IPS DF 6.9 (cell line): ENCODE results near the gene DDC.

Experiments used
- DNase-seq: peaks from one replicate; pipeline ENCODE4 v3.0.0-alpha.2; 2013; ENCODE audit warnings: low read depth, low spot score
- H3K27ac ChIP-seq: one replicate; pipeline ENCODE4 v1.5.1; 2013; ENCODE audit warnings: low read length, control low read depth
- H3K27me3 ChIP-seq: 2 replicates; pipeline ENCODE4 v1.6.1; 2013; ENCODE audit warnings: mild to moderate bottlenecking, low read length; ENCODE audit not compliant: control insufficient read depth, insufficient read depth
- H3K36me3 ChIP-seq: 2 replicates; pipeline ENCODE4 v1.6.1; 2013; ENCODE audit warnings: low read length; ENCODE audit not compliant: control insufficient read depth, insufficient read depth
- H3K4me1 ChIP-seq: 2 replicates; pipeline ENCODE4 v1.6.1; 2013; ENCODE audit warnings: low read length; ENCODE audit not compliant: control insufficient read depth, insufficient read depth
- H3K4me3 ChIP-seq: 2 replicates; pipeline ENCODE4 v1.5.1; 2013; ENCODE audit warnings: mild to moderate bottlenecking, low read length
- H3K9me3 ChIP-seq: 2 replicates; pipeline ENCODE4 v1.6.1; 2013; ENCODE audit warnings: low read length, inconsistent platforms; ENCODE audit not compliant: control insufficient read depth, insufficient read depth
- WGBS: extraction: QIAGEN DNeasy Blood & Tissue Kit; methylation state at CpG from one replicate; pipeline ENCODE4 v1.1.7; 2013; ENCODE audit warnings: mixed read lengths, missing lambda C conversion rate; ENCODE audit not compliant: insufficient read length, insufficient coverage; 5-methylcytosine and 5-hydroxymethylcytosine counted together

Gene DDC

GRCh38 chr7:50491209-50491608, 74.0 kb downstream of the DDC start:
- H3K27ac ChIP-seq, result no peak overlapping the region
- DNase-seq, result no peak

GRCh38 chr7:50488379-50488778, 76.8 kb downstream of the DDC start:
- no peaks in the 10 kb centered on the region; the same call in 1 of the 2 replicates for H3K9me3 ChIP-seq
- H3K4me3 ChIP-seq, result no peak overlapping the region
- H3K36me3 ChIP-seq, result no peaks in the 10 kb centered on the region
- no peaks in the 10 kb centered on the region for H3K4me1 ChIP-seq
- H3K27ac ChIP-seq, result no peak overlapping the region
- no peak for DNase-seq
- H3K27me3 ChIP-seq, result no peaks in the 10 kb centered on the region

More at GRCh38 chr7:50491209-50491608, 74.0 kb downstream of the DDC start:
- no peak overlapping the region for H3K4me3 ChIP-seq
- H3K27me3 ChIP-seq, result no peaks in the 10 kb centered on the region
- no peaks in the 10 kb centered on the region for H3K4me1 ChIP-seq
- no peaks in the 10 kb centered on the region for H3K36me3 ChIP-seq
- no CpG with 5 or more reads among the region's 5 CpGs for WGBS
- H3K9me3 ChIP-seq, result no peaks in the 10 kb centered on the region; the same call in 1 of the 2 replicates

DNA sequence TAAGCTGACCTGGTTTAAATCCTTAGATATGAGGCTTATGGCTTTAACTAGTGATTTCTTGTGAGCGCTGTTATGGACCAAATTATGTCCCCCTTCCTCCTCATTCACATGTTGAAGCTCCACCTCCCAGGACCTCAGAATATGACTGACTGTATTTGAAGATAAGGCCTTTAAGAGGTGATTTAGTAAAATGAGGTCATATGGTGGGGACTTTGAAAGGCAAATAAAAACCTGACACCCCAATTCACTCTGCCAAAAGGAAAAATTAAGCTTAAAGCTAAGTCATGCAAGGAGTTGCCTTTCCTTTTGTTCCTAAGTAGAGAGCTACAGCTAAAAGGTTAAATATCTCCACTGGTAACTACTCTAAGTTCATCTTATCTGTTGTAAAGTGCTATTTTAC, 78.7 kb downstream of the DDC start:
- Histone ChIP-seq H3K27me3 (no peaks in the 10 kb centered on the region), H3K4me1 (no peaks in the 10 kb centered on the region), H3K4me3 (no peak overlapping the region), H3K9me3 (no peaks in the 10 kb centered on the region; the same call in 1 of the 2 replicates), H3K36me3 (no peaks in the 10 kb centered on the region), H3K27ac (no peak overlapping the region)
- DNase-seq, result no peak
- no CpG with 5 or more reads among the region's 1 CpG for WGBS

GRCh38 chr7:50481867-50482266, 83.3 kb downstream of the DDC start:
- DNase-seq, result no peak
- H3K4me1 ChIP-seq, result no peaks in the 10 kb centered on the region
- no peak overlapping the region for H3K4me3 ChIP-seq
- WGBS, result no CpG with 5 or more reads among the region's 8 CpGs
- H3K27me3 ChIP-seq, result no peaks in the 10 kb centered on the region
- H3K9me3 ChIP-seq, result no peaks in the 10 kb centered on the region
- no peaks in the 10 kb centered on the region; the same call in 1 of the 2 replicates for H3K36me3 ChIP-seq
- H3K27ac ChIP-seq, result no peak overlapping the region

DNA sequence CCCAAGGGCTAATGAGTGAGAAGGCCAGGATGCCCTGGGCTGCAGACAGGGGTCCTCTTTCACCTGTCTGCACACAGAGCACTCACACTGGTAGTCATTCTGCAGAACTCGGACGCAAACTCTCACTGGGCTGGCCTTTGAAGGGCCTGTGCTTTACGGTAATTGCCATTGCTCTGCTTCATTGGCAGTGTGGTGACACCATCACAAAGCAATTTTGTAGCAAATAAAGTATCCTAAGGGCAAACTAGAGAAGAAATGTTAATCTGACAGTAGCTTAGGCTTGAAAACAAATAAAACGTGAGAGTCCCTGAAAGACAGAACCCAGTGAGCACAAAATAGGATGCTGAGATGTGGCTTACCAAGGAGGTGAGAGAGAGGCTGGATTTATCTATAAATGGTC, 84.4 kb downstream of the DDC start:
- no peaks in the 10 kb centered on the region for H3K4me1 ChIP-seq
- DNase-seq, result no peak
- H3K27ac ChIP-seq, result no peak overlapping the region
- no peak overlapping the region for H3K4me3 ChIP-seq
- H3K27me3 ChIP-seq, result no peaks in the 10 kb centered on the region
- WGBS, result no CpG with 5 or more reads among the region's 4 CpGs
- no peaks in the 10 kb centered on the region; the same call in 1 of the 2 replicates for H3K36me3 ChIP-seq
- no peaks in the 10 kb centered on the region for H3K9me3 ChIP-seq

DNA sequence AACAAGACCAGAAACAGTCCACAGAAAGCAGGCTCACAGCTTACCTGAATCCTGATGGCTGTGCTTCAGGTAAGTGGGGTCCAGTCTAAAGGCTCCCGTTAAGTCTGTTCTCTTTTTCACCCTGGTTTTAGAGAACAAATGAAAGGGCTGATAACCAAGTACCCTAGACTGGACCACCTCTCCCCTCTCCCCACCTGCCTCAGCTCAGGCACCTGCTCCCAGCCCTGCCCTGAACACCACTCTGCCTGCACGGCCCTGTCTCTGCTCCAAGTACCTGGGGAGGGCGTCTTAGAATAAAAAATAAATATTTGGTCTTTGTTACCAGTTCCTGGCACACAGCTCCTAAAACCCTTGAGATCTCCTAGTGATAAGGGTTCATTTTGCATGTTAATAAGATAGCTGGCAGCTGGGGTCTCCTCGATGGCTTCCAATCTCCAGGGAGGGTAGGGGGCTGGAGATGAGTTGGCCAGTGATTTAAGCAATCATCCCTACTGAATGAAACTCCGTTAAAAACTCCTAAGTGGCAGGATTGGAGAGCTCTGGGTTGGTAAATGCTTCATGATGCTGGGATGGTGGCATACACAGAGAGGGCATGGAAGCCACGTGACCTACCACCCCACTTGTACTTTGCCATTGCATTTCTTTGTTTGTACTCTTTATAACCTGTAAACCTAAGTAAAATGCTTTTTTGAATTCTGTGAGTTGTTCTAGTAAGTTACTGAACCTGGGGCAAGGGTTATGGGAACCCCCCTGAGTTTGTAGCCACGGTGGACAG, 85.3 kb downstream of the DDC start:
- H3K27ac ChIP-seq, result no peak overlapping the region
- no peaks in the 10 kb centered on the region for H3K27me3 ChIP-seq
- no peaks in the 10 kb centered on the region for H3K9me3 ChIP-seq
- H3K4me3 ChIP-seq, result no peak overlapping the region
- no peak for DNase-seq
- WGBS, result no CpG with 5 or more reads among the region's 7 CpGs
- H3K36me3 ChIP-seq, result no peaks in the 10 kb centered on the region; the same call in 1 of the 2 replicates
- no peaks in the 10 kb centered on the region for H3K4me1 ChIP-seq

- no peak overlapping the region for H3K27ac ChIP-seq
- no peaks in the 10 kb centered on the region for H3K9me3 ChIP-seq
- no peaks in the 10 kb centered on the region; the same call in 1 of the 2 replicates for H3K36me3 ChIP-seq
- H3K4me1 ChIP-seq, result no peaks in the 10 kb centered on the region
- no peak for DNase-seq
- no peak overlapping the region for H3K4me3 ChIP-seq
- no peaks in the 10 kb centered on the region for H3K27me3 ChIP-seq
- no CpG with 5 or more reads among the region's 6 CpGs for whole genome bisulfite sequencing
These were observed 87.6 kb downstream of the DDC start for GRCh38 chr7:50477640-50478039.

GRCh38 chr7:50476953-50477625, 88.1 kb downstream of the DDC start:
- Histone ChIP-seq H3K4me3 (no peak overlapping the region), H3K27ac (no peak overlapping the region), H3K27me3 (no peaks in the 10 kb centered on the region), H3K9me3 (no peaks in the 10 kb centered on the region), H3K4me1 (no peaks in the 10 kb centered on the region), H3K36me3 (no peaks in the 10 kb centered on the region; the same call in 1 of the 2 replicates)
- WGBS, result 100% methylated on average over 2 of the region's 9 CpGs
- DNase-seq, result no peak

- DNase-seq, result no peak
- H3K36me3 ChIP-seq, result no peaks in the 10 kb centered on the region; the same call in 1 of the 2 replicates
- no peaks in the 10 kb centered on the region for H3K9me3 ChIP-seq
- H3K4me1 ChIP-seq, result no peaks in the 10 kb centered on the region
- no peaks in the 10 kb centered on the region for H3K27me3 ChIP-seq
- H3K27ac ChIP-seq, result no peak overlapping the region
- no CpG with 5 or more reads among the region's 4 CpGs for WGBS
- H3K4me3 ChIP-seq, result no peak overlapping the region
These were observed 89.9 kb downstream of the DDC start for GRCh38 chr7:50475340-50475739.

- Histone ChIP-seq H3K36me3 (no peaks in the 10 kb centered on the region; the same call in 1 of the 2 replicates), H3K27ac (no peak overlapping the region), H3K4me1 (no peaks in the 10 kb centered on the region), H3K4me3 (no peak overlapping the region), H3K9me3 (no peaks in the 10 kb centered on the region), H3K27me3 (no peaks in the 10 kb centered on the region)
- no CpG with 5 or more reads among the region's 8 CpGs for WGBS
- no peak for DNase-seq
These were observed 90.6 kb downstream of the DDC start for GRCh38 chr7:50474382-50475160.
